SIG-M5 treated with dmso at 0.1 percent for 504 hours (cell line): Measurements from ENCODE around the gene LSM6.

ENCODE experiments used
- DNase-seq: peaks from one replicate; lab custom pipeline; 2025; ENCODE audit not compliant: unreplicated experiment; lab: John Stamatoyannopoulos, UW

Gene LSM6

GRCh38 chr4:146186041-146186440 is 10.5 kb downstream of the LSM6 start:
- no peak for DNase-seq

DNA sequence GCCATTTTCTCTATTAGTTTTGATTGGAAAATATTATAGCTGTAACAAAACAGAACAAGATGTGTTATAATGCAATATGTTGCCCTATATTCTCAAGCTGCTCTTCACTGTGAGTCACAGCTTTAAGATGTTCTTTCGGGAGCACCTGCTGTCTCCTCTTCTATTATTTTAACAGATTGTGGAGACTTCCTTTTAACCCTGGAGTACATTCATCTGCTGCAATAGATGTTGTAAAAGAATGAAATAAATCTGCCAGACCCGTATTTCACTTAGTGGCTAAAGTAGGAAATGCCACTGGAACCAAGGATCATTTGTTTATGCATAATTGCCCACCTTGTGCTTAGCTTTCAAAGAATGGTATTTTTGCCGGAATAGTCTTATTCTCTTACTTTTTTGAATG is 11.1 kb downstream of the LSM6 start:
- DNase-seq, result no peak

- DNase-seq, result no peak
Measured at GRCh38 chr4:146190456-146190855, 14.9 kb downstream of the LSM6 start.

DNA sequence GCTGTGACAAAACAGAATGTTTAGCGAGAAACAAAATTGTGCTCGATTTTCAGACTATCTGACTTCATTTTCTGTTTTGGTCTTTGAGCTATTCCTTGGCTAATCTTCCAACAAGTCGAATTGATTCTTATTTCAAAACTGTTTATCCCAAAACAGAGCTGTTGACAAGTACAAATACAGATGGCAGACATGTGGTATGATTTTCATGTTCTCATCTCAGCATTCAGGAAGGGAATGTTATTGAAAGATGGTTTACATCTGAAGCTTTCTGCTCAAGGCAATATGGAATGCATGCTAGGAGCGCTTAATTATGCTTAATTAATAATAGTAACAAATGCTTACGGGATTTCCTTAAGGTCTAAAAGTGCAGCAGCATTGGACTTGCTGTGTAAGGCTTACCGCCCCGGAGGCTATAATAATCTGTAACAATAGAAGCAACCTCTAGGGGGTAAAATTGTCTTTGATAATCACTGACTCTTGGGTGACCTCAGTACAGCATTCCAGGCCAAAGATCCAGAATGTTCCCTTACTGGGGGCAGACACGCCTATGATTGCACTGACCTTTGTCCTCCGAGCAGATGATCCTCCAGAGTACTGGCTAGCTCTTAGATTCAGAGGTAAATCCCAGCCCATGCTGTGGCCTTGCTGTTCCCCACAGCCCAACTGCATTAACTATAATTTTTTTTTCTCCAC is 16.4 kb downstream of the LSM6 start:
- DNase-seq, result no peak

- no peak for DNase-seq
Measured at GRCh38 chr4:146193628-146194027, 18.1 kb downstream of the LSM6 start.

GRCh38 chr4:146194212-146194611 is 18.7 kb downstream of the LSM6 start:
- no peak for DNase-seq

DNA sequence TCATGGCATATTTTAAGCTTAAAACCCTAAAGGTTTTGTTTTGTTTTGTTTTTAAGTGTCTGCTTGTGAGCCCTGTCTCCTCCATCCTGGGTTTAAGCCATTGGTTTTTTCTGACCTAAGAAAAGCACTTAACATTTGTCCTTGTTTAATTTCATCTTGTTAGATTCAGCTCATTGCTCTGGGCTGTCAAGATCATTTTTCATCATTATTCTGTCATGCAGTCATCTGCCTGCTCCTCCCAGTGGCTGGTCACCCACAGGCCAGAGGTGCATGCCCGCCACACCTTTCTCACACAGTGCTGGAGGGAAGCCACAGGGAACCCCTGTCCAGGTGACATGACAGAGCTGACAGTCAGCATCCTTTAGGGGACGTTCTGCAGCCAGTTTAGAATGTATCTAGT is 27.1 kb downstream of the LSM6 start:
- no peak for DNase-seq

DNA sequence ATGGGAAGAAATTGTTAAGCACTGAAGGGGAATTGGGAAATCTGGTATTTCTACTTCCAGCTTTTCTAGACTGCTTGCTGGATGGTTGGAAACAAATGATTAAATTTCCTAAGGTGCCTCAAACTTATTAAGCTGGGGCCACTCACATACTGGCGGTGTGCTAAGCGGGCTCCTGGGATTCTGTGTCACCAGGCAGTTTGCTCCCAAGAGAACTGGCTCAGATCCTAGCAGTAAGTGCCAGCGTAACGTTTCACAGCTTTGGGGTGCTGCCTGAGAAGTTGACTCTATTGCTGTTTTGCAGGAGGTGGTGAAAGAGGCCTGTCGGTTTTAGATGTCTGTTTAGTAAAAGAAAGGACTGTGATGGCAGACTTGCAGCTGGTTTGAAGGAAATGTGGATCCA is 31.9 kb downstream of the LSM6 start:
- no peak for DNase-seq

GRCh38 chr4:146210890-146211289 is 35.4 kb downstream of the LSM6 start:
- no peak for DNase-seq

DNA sequence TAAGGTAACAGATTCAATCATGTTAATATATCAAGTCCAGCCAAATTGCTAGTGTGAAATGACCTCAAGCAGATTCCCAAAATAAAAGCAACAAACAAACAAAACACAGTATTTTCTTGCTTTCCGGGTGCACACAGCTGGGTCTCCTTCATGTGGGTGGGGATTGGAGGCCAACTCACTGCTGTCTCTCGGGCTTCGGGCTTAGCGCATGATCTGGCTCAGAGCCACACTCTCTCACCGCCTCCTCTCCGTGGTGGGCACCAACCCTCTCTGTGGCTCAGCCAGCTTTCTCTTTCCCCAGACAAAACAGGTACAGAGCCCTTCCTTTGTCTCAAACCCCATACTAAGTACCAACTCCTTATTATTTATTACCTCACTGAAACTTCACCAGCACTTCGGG is 35.9 kb downstream of the LSM6 start:
- DNase-seq, result no peak

GRCh38 chr4:146212781-146213180 is 37.3 kb downstream of the LSM6 start:
- no peak for DNase-seq

- DNase-seq, result no peak
Measured at GRCh38 chr4:146214238-146214637, 38.7 kb downstream of the LSM6 start, which contains the start of gene REELD1. REELD1 (plus strand) TSS chr4:146214538; CDS start chr4:146216953, 2,415 bp downstream.

- DNase-seq, result no peak
Measured at GRCh38 chr4:146222313-146222712, 46.8 kb downstream of the LSM6 start.

GRCh38 chr4:146224326-146224966 is 48.9 kb downstream of the LSM6 start:
- no peak for DNase-seq

GRCh38 chr4:146229406-146229805 is 53.9 kb downstream of the LSM6 start:
- no peak for DNase-seq

GRCh38 chr4:146232131-146232722 is 56.7 kb downstream of the LSM6 start:
- DNase-seq, result peak; percentile 37

DNA sequence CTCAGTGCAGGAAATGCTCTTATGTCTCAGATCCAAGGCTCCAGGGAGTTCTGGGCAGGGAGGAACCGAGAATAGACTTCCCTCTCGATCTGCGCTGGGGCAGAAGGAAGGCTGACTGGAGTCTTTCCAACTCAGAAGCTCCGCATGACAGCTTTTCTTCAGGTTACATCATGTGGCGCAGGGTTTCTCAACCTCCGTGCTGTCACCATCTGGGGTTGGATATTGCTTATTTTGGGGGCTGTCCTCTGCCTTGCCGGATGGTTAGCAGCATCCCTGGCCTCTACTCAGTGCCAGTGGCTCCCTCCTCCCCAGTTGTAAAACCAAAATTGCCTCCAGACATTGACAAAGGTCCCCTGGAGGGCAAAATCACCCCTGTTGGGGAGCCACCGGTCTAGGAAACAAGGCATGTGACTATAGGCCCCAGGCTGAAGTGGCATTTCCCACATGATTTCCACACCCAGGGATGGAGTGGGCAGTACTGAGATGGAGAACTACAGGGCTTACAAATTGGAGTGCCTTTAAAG is 60.2 kb downstream of the LSM6 start:
- DNase-seq, result peak; percentile 79

DNA sequence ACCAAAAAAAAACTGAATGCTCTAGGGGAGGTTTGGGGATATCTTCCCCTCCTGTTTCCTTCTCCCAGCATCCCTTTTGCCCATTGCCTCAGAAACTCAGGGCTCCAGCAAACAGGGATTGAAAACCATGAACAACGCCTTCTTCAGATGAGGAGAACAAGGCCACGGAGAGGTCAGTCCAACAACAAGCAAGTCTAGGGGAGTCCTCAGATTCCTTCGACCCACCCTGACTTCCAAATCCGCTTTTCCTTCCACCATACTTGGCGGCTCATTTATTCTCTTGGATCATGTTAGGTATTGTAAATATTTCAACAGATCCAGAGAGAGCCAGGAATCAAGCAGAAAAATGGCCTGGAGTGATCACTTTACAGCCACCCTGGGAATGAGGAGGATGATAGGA is 60.7 kb downstream of the LSM6 start:
- DNase-seq, result no peak

DNA sequence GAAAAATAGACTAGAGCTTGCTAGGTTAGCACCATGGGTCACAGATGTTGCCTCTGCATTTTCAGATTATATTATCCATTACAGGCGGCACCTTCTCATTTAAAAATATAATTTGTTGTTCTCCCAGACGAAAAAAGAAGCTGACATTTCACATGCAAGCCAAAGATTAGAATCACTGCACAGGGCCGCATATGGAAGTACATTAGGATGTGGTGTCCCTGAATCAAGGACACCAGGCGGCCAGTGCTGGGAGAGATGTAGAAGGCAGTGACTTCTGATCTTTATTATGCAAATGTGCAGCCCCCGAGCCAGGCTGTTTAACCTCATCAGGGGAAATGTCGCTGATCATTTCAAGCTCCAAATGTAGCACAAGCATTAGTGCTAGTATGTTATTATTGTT is 61.6 kb downstream of the LSM6 start:
- no peak for DNase-seq

GRCh38 chr4:146238107-146238506 is 62.6 kb downstream of the LSM6 start:
- no peak for DNase-seq
